Hepatocyte (in vitro differentiated cells): ENCODE measurements around the gene EMSY.

ENCODE experiments used
- CTCF ChIP-seq: fragments of 200-600 bp; sonication (generic); IDR thresholded peaks from 2 replicates; pipeline ENCODE4 v1.5.1; 2016; ENCODE audit warnings: antibody characterized with exemption, mild to moderate bottlenecking; ENCODE audit not compliant: poor library complexity
- EZH2 ChIP-seq: fragments of 200-600 bp; sonication (generic); IDR thresholded peaks from 2 replicates; pipeline ENCODE4 v1.6.1; 2016; ENCODE audit warnings: antibody characterized with exemption, mild to moderate bottlenecking, borderline replicate concordance
- EZH2phosphoT487 ChIP-seq: fragments of 200-600 bp; sonication (generic); IDR thresholded peaks from one replicate; pipeline ENCODE4 v1.6.1; 2018; ENCODE audit warnings: antibody characterized with exemption, mild to moderate bottlenecking, low read depth, moderate library complexity; ENCODE audit not compliant: unreplicated experiment, severe bottlenecking

- TF ChIP-seq CTCF (no peak), EZH2 (no peak), EZH2phosphoT487 (no peak)
Measured at GRCh38 chr11:76466666-76467065, 21.8 kb downstream of the EMSY start.
